ENCODE measurements around the gene LTBR.

LTBR gene

DNA sequence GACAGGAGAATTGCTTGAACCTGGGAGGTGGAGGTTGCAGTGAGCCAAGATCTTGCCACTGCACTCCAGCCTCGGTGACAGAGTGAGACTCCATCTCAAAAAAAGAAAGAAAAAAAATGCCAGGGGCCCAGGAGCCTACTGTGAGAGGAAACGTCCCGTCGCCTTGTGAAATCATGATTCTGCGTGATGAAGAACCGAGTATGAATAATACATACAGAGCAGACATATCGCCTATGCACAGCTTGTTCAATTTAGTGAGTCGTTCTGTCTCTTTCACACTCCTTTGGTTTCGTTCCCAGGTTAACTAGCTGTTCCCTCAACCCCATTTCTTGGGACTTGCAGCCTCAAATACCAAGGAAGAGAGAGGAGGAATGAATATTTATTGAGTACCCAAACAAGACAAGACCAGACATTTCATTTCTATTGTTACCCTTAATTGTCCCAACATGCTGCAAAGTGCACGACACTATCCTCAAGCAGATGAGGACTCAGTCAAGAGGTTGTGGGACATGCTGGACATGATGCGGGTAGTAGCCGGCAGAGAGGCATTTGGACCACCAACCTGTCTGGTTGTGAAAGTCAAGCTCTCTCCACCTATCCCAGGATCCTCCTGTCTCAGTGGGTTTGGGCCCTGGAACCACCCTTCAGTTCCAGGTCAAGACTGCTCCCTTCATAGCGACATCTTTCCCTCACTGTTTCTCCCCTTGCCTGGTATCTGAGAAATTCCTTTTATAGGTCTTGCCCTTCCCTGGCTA lies 52.2 kb downstream of the LTBR start:
- no peak overlapping the region for H3K4me3 ChIP-seq (ENCODE audit: low read length in 2 of 2)
- no peak overlapping the region for H3K9ac ChIP-seq (ENCODE audit: low read depth in 1 of 2, low read length in 2 of 2)
- peaks cover 0 to 4% of the 10 kb centered on the region in 2 donors for H3K4me1 ChIP-seq (ENCODE audit: control insufficient read depth in 2 of 2, insufficient read depth in 2 of 2, low read length in 2 of 2)
- no peaks in the 10 kb centered on the region for H3K27me3 ChIP-seq (ENCODE audit: control insufficient read depth in 2 of 2, insufficient read depth in 2 of 2, low read length in 2 of 2)
- no peaks in the 10 kb centered on the region for H3K36me3 ChIP-seq (ENCODE audit: control insufficient read depth in 2 of 2, insufficient read depth in 2 of 2, low read length in 2 of 2)
- no peak overlapping the region for H3K27ac ChIP-seq (ENCODE audit: low read depth in 2 of 2, low read length in 2 of 2)
- no peaks in the 10 kb centered on the region for H3K9me3 ChIP-seq (ENCODE audit: control insufficient read depth in 2 of 2, low read length in 2 of 2)

- no peaks in the 10 kb centered on the region for H3K9me3 ChIP-seq (ENCODE audit: control insufficient read depth in 2 of 2, low read length in 2 of 2)
- no peaks in the 10 kb centered on the region for H3K27me3 ChIP-seq (ENCODE audit: control insufficient read depth in 2 of 2, insufficient read depth in 2 of 2, low read length in 2 of 2)
- H3K27ac ChIP-seq (ENCODE audit: low read depth in 2 of 2, low read length in 2 of 2) = no peak overlapping the region
- no peaks in the 10 kb centered on the region for H3K36me3 ChIP-seq (ENCODE audit: control insufficient read depth in 2 of 2, insufficient read depth in 2 of 2, low read length in 2 of 2)
- no peaks in the 10 kb centered on the region for H3K4me1 ChIP-seq (ENCODE audit: control insufficient read depth in 2 of 2, insufficient read depth in 2 of 2, low read length in 2 of 2)
- no peak overlapping the region for H3K4me3 ChIP-seq (ENCODE audit: low read length in 2 of 2)
- no peak overlapping the region for H3K9ac ChIP-seq (ENCODE audit: low read depth in 1 of 2, low read length in 2 of 2)
Observed at GRCh38 chr12:6437586-6437985, 53.6 kb downstream of the LTBR start.

- no peaks in the 10 kb centered on the region for H3K36me3 ChIP-seq (ENCODE audit: control insufficient read depth in 2 of 2, insufficient read depth in 2 of 2, low read length in 2 of 2)
- H3K9me3 ChIP-seq (ENCODE audit: control insufficient read depth in 2 of 2, low read length in 2 of 2) = no peaks in the 10 kb centered on the region
- H3K27me3 ChIP-seq (ENCODE audit: control insufficient read depth in 2 of 2, insufficient read depth in 2 of 2, low read length in 2 of 2) = no peaks in the 10 kb centered on the region
- H3K4me3 ChIP-seq (ENCODE audit: low read length in 2 of 2) = no peak overlapping the region
- H3K9ac ChIP-seq (ENCODE audit: low read depth in 1 of 2, low read length in 2 of 2) = no peak overlapping the region
- H3K27ac ChIP-seq (ENCODE audit: low read depth in 2 of 2, low read length in 2 of 2) = no peak overlapping the region
- H3K4me1 ChIP-seq (ENCODE audit: control insufficient read depth in 2 of 2, insufficient read depth in 2 of 2, low read length in 2 of 2) = no peaks in the 10 kb centered on the region
Observed at GRCh38 chr12:6438345-6438744, 54.4 kb downstream of the LTBR start.

DNA sequence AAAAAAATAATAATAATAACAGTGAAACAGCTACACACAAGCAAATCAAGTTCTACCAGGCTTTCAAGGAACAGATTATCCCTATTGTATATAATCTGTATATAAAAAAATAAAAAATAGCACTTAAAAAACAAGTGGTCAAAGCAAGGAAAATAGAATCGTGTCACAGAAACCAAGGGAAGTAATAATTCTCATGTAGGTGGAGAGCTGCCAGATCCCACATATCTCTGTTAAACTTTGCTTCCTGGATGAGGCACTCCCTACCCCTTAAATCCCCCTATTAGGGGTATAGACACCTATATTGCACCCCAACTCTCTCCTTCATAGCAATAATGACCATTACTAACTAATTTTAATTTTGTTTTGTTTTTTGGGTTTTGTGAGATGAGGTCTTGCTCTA lies 56.4 kb downstream of the LTBR start:
- Histone ChIP-seq H3K9me3 (ENCODE audit: control insufficient read depth in 2 of 2, low read length in 2 of 2) (no peaks in the 10 kb centered on the region), H3K27me3 (ENCODE audit: control insufficient read depth in 2 of 2, insufficient read depth in 2 of 2, low read length in 2 of 2) (no peaks in the 10 kb centered on the region), H3K4me3 (ENCODE audit: low read length in 2 of 2) (no peak overlapping the region), H3K36me3 (ENCODE audit: control insufficient read depth in 2 of 2, insufficient read depth in 2 of 2, low read length in 2 of 2) (peaks cover 0 to 2% of the 10 kb centered on the region in 2 donors), H3K9ac (ENCODE audit: low read depth in 1 of 2, low read length in 2 of 2) (no peak overlapping the region), H3K27ac (ENCODE audit: low read depth in 2 of 2, low read length in 2 of 2) (no peak overlapping the region), H3K4me1 (ENCODE audit: control insufficient read depth in 2 of 2, insufficient read depth in 2 of 2, low read length in 2 of 2) (peaks cover 0 to 2% of the 10 kb centered on the region in 2 donors)

Data from mucosa of rectum (tissue), 2 donors.